HG02938 (cell line): ENCODE measurements around the gene SLC9A1.
"Not testable (repeated sequence)": the region's sequence is repeated elsewhere in the genome, so short reads cannot be mapped to it uniquely, and the experiment has no call there.

Experiments
- ATAC-seq: cut with Tn5 transposase; IDR thresholded peaks from one replicate; pipeline ENCODE4 v1.9.1; 2021; ENCODE audit warnings: mild to moderate bottlenecking, moderate library complexity; ENCODE audit not compliant: unreplicated experiment

The SLC9A1 gene

DNA sequence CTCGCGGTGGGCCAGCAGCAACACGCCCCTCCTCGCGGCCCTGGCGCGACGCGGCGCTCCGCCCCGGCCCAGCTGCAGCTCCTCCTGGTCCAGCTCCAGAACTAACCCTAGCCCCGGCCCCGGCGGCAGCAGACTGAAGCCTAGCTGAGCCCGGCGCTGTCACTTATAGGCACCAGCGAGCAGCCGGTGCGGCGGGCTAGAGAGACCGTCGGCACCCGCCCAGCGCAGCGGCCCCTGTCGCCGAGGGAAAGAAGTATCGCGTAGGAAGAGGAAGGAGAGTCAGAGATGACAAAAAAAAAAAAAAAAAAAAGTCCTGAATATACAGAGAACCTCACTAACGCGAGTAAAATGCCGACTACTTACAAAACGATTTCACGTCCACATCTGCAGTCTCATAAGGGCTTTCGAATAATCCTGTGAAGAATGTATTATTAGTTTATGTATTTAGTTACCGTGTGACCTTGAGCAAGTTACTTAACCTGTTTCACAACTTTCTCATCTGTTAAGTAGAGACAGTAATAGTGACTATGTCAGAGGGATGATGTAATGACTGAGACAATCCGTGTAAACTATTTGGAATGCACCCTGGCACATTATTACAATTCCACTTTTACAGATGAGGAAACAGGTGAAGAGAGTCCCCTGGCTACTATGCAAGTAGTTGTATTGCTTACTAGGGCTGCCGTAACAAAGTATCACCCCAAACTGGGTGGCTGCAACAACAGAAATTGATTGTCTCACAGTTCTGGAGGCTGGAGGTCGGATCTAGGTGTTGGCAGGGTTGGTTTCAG lies at the start of gene SLC9A1:
Gene SLC9A1 (minus strand): TSS at position 135 of the 791 bp plus-strand sequence. CDS start 791 bp downstream, outside the sequence.
- peak; percentile 71 for ATAC-seq

DNA sequence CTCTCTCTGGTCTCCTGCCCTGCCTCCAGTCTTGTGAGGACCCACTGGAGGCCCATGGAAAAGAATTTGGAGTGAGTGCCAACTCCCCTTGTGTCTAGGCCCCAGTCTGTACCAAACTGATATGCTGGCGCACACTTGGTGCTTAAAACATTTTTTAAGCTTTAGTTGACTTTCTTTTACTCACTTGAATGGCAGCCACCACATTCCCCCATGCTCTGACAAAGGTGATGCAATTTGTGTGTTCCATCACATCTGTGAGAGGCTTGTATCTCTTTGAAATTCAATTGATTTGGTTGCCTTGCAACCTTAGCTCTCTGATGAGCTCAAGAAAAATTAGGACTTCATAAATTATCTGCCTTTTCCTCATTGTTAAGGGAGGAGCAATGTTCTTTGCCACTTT lies 49.0 kb upstream of the SLC9A1 start:
- no peak for ATAC-seq

DNA sequence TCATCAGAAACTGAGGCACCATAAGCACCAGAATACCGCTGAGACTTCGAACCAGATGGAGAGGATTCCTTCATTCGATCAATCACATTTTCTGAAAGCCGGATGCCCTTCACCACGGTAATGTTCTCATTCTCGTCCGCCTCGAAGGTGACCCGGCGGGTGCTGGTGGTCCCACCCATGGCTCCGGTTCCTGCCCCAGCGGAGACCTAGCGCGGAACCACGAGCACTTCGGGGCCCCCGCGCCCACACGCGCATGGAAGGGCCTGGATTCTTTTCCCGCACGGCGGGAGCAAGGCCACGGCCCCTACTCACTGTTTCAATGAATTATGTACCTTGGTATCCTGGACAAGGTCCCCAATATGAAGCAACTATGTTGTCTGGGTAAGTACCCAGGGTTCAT lies 46.4 kb upstream of the SLC9A1 start:
- no peak for ATAC-seq

DNA sequence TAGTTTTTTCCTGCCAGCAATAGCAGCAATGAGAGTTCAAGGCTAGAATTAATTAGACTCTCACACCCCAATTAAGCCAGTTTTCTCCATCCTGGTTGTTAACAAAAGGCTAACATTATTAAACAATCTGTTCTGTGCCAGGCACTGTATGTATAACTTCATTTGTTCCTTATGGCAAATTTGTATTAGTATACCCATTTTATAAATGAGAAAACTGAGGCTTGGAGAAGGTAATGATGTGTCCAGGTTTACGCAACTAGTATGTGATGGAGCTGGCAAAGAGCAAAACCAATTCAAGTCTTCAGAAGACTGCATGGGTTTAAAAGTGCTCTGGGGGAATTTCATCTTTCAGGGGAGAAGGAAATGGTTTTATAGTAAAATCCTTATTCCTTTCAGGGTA lies 38.3 kb upstream of the SLC9A1 start:
- ATAC-seq = no peak

DNA sequence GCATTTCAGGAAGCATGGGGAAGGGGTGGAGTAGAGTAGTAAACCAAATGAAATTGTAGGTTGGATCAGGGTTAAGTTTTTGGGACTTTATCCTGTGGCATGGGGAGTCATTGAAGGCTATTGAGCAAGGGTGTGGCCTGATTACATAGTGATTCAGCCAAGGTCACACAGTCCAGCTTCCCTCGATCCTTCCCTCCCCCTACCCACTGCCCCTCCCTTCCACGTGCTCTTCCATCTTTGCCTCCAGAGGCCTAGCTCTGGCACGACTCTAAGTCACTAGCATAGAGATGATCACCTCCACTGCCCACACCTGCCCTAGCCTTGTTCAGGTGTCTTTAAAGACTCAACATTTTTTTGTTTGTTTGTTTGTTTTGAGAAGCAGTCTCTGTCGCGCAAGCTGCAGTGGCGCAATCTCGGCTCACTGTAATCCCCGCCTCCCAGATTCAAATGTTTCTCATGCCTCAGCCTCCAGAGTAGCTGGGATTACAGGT lies 37.2 kb upstream of the SLC9A1 start:
- no peak for ATAC-seq

DNA sequence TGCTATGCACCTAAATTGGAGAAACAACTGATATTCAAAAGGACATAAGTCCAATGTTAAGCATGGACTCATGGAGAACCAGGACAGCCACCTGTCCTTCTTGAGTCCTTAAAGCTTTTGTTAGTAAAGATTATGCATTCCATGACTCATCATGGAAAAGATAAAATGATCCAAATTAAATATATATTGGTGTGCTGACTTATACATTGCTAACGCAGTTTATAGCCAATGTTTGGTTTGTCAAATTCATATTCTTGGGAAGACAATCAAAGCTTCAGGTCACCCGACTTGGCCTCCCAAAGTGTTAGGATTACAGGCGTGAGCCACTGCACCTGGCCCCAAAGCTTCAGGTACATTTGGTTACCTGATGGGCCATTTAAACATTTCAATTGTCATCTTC lies 29.7 kb upstream of the SLC9A1 start:
- not testable (repeated sequence) for ATAC-seq

DNA sequence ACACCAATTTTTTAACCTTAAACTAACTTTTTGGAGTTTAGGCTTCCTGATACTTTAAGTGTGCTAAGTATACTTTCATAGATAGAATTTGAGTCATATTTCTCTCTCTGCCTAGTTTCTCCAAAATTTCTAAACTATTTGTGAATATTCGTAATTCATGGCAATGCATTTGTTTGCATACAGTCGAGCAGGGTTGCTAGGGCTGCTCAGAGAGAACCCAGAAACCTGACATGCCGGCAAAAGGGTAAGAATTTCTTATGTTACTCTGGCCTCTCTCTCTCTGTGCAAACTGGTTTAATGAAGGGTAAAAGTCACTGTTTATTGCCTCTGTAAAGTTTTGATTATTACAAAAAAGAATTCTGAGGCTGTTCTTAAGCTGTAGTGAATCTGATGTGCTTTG lies 25.1 kb upstream of the SLC9A1 start:
- ATAC-seq = no peak

DNA sequence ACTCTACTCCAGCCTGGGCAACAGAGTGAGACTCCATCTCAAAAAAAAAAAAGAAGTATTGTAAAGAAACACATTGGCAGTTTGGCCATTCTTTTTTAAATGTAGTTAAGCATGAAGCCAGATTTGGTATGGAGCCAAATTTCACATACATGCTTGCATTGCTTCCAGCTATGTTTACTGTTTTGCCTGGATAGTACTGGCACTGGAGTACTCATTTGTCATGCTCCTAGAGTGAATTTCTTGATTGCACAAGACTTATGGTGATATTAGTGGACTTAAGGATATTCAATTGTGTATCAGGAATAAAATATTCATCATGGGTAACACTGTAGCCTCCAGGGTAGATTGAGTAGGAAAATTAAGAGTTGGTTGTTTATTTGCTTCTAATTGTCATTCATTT lies 24.5 kb upstream of the SLC9A1 start:
- no peak for ATAC-seq

DNA sequence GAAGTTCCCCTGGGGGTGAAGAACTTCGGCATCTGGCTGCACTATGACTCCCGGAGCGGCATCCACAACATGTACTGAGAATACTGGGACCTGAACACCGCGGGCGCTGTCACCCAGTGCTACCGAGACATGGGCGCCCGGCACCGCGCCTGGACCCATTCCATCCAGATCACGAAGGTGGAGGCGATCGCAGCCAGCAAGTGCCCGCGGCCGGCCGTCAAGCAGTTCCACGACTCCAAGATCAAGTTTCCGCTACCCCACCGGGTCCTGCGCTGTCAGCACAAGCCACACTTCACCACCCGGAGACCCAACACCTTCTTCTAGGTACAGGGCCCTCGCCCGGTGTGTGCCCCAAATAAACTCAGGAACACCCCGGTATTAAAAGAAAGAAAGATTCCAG lies 22.0 kb upstream of the SLC9A1 start:
- ATAC-seq = no peak

DNA sequence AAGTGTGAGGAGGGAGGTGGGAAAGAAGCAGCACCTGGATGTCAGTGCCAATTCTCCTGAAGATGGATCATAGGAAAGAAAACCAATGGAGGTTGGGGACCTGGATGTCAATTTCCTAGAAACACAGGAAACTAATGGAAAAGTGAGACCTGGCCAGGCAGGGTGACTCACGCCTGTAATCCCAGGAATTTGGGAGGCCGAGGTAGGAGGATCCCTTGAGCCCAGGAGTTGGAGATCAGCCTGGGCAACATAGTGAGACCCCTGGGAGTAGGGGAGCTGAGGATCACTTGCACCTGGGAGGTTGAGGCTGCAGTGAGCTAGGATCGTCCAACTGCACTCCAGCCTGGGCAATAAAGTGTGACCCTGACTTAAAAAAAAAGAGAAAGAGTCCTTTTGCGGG lies 21.4 kb upstream of the SLC9A1 start:
- no peak for ATAC-seq

DNA sequence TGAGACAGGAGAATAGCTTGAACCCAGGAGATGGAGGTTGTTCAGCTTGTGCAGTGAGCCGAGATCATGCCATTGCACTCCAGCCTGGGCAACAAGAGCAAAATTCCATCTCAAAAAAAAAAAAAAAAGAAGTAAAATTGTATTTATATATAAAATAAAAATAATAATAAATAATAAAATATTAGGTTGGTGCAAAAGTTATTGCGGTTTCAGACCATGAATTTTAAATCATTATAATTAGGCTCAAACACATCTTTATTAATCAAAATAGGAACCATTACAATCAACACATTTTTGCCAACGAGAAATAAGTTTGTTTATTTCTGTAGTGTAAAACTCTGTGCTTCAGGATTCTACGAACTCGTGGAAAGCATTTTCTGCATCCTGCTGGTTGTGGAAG lies 18.1 kb upstream of the SLC9A1 start:
- ATAC-seq = not testable (repeated sequence)

DNA sequence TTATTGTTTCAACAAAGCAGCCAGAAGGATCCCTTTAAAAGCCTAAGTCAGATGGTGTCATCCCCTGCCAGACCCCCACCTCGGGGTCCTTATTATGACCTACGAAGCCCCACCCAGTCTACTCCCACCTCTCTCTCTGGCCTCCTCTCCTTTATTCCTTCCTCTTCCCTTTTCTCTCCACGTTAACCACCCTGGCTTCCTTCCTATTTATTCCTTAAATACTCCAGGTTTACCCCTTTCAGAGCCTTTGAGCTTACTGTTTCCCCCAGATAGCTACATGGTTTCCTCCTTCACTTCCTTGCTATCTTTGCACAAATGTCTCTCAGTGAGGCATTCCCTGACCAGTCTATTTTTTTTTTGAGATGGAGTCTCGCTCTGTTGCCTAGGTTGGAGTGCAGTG lies 12.0 kb upstream of the SLC9A1 start:
- no peak for ATAC-seq

DNA sequence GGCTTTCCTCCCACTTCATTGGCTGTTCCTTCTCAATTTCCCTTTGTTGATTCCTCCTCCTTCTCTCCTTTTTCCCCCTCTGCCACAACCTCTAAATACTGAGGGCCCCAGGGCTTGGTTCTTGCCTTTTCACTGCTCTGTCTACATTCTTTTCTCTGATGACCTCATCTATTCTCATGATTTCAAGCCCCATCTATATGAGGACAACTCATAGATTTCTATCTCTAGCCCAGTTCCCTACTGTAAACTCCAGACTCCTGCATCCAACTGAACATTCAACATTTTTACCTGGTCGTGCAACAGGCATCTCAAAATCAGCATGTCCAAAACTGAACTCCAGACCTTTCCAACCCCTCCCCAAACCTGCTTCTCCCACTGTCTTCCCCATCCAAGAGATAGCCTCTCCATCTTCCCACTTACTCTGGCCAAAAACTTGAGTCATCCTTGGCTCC lies 11.5 kb upstream of the SLC9A1 start:
- ATAC-seq = no peak

DNA sequence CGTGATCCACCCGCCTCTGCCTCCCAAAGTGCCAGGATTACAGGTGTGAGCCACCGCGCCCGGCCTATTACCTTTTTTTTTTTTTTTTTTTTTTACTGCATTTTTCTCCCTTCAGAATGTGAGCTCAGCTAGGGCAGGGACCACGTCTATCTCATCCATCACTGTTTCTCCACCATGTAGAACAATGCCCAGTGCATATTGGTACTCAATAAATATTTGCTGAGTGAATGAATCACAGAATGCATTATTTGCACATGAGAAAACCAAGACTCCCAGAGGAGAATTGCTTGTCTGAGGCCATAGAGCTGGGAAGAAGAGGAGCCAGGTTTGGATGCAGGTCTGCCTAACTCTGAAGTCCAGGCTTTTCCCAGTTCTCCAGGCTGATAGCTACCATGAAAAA lies 8.2 kb upstream of the SLC9A1 start:
- ATAC-seq = no peak

DNA sequence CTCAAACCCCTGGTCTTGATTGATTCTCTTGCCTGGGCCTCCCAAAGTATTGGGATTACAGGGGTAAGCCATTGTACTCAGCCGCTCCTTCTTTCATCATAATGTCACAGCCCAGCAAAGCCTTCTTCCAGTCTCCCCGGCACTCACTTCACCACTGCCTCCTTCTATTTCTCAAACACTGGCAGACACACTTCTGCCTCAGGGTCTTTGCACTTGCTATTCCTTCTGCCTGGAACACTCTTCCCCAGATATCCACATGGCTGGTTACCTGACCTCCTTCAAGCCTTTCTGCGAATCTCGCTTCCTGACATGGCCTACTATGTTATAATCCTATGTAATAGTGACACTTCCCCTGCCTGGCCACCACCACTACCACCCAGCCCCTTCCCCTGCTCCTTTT lies 7.2 kb upstream of the SLC9A1 start:
- ATAC-seq = no peak

DNA sequence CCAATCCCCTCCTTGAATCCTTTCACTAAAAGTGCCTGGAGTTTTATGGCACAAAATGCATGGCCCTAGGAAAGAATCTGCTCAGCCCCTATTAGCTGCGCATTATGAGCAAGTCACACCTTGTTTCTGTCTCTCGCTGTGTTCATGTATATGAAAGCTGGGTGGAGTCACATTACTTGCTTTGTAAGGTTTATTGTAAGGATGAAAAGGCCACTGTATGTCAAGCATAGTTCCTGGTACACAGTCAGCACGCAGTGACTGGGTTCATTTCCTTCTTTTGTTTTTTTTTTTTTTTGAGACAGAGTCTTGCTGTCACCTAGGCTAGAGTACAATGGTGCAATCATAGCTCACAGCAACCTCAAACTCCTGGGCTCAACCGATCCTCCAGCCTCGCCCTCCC lies 6.7 kb upstream of the SLC9A1 start:
- ATAC-seq = no peak

DNA sequence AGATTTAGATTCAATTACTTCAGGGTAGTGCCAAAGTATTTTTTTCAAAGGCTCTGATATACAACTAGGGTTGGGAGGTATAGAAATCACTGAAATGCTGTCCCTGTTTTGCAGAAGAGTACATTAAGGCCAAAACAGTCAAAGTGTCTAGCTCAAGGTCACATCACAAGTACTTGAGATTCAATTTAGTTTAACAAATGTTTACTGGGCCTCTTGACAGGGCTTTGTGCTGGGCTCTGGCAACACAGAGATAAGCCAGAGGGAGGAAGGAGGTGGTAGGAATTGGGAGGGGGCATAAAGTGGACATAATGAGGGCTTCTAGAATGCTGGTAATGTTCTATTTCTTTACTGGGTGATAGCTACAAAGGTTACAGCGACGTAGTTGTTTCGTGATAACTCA lies 2.3 kb upstream of the SLC9A1 start:
- ATAC-seq = no peak

DNA sequence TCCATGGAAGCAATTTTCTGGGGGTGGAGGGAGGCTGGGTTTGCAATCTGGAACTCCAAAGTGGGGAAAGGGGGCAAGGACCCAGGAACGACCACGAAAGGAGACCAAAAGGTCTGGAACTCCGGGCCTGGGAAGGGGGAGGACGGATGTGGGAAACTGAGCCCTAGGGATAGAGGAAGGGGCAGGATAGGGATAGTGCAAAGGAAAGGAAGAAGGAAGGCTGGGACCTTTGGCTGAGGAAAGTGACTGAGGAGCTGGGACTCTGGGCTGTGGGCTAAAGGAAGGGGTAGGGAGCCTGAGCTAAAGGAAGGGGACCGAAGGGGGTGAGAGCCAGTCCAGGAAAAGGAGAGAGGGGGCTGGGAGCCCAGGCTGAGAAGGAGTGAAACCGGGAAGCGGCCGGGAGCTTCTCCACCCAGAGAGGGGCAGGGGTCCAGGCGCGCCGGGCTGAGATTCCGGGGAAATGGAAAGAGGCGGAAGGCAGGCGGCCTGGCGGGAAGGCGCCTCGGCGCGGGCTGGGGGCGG lies 395 bp downstream of the SLC9A1 start:
- ATAC-seq = peak; percentile 17

DNA sequence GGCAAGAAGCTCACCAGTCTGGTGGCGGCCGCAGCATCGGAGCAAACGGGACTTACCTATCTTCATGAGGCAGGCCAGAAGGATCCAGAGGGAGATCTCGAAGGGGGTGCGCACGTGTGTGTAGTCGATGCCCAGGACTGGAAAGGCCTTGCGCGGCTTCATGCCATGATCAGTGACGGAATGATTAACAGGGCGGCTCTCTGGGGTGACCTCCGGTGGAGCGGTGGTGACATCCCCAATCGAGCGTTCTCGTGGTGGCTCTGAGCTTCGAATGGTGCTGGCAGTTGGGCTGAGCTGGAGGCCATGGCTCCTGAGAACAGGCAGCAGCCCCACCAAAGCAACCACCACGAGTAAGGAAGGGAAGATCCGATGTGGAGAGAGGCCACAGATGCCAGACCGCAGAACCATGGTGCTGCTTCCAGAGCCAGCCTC lies 982 bp downstream of the SLC9A1 start:
- ATAC-seq = no peak

DNA sequence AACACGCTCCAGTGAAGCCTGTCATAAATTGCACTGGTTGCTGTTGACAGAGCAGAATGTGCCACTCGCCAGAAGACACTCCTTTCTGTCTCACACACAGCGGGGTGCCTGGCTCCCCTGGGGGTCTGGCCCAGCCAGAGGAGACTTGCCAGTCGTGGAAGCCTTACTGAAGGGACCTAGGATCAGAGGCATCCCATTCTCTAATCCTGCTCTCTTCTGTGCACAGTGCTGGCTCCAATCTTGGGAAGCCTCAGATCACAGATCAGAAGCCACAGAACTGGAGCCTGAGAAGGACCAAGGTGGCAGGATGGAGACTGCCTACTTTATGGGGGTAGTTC lies 1.4 kb downstream of the SLC9A1 start:
- ATAC-seq = no peak

DNA sequence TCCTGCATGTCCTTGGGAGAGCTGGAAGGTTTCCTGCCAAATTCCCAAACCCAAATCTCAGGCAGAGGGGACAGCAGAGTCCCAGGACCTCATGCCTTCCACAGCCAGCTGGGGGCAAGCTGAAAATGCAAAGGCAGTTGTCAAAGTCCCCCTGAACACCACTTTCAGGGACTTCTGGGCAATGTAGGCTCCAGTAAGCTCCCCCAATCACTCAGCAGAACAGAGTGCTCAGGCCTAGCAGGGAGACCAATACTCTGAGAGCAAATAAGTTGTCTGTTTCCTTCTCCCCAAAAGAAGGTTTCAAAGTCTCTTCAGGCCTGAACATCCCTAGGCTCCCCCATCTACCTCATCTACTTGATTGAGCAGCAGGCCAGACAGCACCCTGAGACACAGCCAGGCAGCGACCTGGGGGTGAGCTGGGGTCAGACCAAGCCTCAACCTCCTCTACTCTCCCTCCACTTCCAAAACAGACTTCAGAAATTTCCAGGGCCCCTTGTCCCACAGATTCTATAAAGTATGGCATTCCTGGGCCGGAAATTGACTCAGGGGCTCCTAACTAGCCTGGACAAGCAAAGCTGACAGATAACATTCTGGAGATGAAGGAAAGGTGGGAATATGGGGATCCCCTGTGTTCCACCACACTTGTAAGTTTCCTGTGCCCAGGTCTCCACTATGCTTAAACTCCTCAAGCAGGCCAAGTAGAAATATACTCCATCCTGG lies 1.9 kb downstream of the SLC9A1 start:
- no peak for ATAC-seq
